HT-29 (cell line): ENCODE results near the gene SIX1. TPM values are rescaled to one million over a fixed set of nuclear protein-coding genes. Genes with fewer than 3 reads are reported as not detected.
A peak's percentile ranks its signal among the peaks of the same experiment; 100 is the strongest.

ENCODE experiments used
- DNase-seq: peaks from one replicate; pipeline ENCODE4 v3.0.0-alpha.2; 2015; ENCODE audit warnings: low spot score
- total RNA-seq: library from RNA; depleted of rRNA; stranded (reverse); fragments of >200 nt; shearing (Covaris generic); gene quantifications from 2 replicates; pipeline ENCODE4 v1.2.3, GENCODE V29; 2014; rRNA removed

The SIX1 gene
- total RNA-seq = 0.05 TPM in 1 of 2 replicates, not detected in the other

DNA sequence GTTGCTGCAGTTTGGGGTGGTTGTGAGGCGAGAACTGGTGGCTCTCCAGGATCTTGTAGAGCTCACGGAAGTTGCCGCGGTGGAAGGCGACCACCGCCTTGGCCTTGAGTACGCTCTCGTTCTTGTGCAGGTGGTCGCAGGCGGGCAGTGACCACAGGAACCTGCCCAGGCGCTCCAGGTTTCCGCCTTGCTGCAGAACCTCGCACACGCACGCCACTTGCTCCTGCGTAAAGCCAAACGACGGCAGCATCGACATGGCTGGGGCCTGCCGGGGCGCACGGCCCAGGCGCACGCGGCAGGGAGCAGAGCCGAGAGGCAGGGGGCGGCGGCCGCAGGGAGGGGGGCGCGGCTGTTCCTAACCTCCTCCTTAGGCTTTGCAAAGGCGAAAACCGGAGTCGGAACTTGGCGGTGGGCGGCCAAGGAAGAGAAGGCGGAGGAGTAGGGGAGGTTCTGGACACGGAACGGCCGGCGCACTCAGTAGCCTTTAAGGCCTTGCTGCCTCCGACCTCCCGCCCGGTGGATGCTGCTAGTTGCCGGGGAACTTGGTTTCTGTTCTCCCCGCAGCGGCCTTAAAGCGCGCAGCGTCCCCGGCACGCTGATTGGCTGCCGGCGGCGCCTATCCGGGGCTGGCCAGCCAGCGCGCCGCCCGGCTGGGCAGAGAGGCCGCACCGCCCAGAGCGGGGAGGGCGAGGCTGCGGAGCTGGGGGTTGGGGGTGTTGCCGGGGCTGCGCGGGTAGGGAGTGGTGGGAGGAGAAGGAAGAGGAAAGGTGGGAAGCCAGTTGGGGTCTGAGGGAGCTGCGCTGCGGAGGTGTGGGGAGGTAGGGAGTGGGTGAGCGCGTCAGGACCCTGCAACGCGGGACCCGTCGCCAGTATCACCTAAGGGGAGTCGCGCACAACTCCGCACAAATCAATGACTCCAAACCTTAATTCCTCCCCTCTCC, at the start of gene SIX1:
SIX1 (minus strand) TSS at position 544 of the 941 bp plus-strand sequence; CDS start at position 256, 288 bp downstream.
- DNase-seq = no peak

GRCh38 chr14:60695327-60695726, 46.0 kb upstream of the SIX1 start:
- no peak for DNase-seq

DNA sequence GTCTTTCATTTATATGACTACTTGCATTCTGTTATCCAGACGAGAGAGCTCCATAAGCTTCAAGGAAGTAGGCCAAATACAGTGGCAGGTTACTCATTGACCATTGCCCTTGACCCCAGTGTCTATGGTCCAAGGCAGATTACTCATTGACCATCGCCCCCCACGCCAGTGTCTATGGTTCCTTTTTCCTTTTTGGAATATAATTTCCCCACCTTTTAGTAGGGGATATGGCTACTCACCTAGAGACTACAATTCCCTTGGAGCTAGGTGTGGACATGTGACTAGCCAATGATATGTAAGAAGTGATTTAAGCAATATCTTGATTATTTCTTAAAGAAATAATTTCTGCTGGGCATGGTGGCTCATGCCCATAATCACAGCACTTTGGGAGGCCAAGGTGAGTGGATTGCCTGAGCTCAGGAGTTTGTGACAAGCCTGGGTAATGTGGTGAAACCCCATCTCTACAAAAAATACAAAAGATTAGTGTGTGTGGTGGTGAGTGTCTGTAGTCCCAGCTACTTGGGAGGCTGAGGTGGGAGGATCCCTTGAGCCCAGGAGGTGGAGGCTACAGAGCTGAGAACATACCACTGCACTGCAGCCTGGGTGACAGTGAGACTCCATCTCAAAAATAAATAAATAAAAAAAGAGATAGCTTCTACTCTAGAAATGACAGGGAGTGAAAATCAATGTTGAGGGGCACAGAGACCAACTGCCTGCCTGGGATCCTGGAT, 42.3 kb upstream of the SIX1 start:
- DNase-seq = no peak

DNA sequence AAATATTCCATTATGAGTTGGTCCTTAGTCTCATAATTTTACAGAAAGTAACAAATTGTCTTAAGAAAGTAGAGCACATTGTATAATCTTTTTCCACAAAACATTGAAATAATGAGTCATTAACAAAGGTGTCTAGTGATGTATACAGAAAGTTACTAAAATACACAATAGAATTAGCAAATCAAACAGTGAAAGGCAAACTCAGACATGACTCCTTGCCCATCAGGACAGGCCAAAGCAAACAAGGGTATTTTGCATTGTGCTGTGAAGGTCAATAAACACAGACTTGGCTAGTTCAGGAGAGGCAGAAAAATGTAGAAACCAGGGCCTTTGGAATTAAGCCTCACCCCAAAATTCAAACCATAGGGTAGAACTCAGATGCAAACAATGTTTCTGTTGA, 37.6 kb upstream of the SIX1 start:
- DNase-seq = no peak

GRCh38 chr14:60684203-60684602, 34.9 kb upstream of the SIX1 start:
- no peak for DNase-seq

GRCh38 chr14:60681271-60681670, 32.0 kb upstream of the SIX1 start:
- no peak for DNase-seq

GRCh38 chr14:60680511-60680910, 31.2 kb upstream of the SIX1 start:
- no peak for DNase-seq

DNA sequence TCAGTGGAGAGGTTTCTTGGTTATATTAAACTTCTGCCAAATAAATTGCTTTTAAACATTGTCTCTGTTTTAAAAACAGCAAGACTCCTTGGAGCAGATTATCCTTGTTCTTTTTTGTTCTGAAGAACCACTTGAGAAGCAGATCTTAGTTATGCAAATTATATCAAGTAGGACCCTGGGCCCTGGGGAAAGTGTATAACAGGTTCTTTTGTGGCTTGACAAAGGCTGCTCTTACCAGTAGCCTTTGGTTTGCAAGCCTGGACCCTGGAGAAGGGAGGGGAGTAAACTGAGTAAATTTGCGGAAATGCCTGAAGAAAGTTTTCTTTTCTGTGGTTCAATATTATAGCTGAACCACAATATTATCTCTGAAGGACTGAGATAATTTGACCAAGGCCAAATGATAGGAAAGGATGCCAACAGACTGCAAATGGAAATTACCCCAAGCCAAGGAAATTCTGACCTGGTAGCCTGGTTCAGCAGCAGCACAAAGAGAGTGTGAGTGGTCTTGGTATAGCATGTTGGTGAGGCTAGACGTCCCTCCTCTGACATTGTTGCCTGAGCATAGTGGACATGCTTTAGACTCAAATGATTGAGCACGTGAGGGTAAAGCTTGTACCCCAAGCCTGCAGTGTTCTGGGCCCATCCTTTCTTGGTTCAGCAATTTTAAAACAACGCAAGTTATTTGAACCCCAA, 30.4 kb upstream of the SIX1 start:
- DNase-seq = no peak

DNA sequence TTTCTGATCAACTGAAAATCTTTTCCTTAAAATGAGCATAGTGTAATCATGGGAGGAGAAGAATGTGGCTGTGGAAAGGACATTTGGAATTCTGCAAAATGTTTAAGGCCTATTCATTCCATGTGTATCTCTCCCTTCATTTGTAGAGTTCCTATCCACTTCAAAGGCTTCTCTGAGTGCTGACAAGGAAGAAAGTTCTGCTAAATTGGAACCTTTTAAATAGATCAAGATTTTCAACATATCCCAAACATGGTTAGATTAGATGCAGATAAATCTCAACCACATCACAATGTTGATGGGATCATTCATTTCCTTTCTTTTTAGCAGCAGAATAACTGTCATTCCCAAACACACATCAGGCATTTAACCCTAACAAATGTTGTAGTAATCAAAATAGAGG, 28.4 kb upstream of the SIX1 start:
- DNase-seq = no peak

DNA sequence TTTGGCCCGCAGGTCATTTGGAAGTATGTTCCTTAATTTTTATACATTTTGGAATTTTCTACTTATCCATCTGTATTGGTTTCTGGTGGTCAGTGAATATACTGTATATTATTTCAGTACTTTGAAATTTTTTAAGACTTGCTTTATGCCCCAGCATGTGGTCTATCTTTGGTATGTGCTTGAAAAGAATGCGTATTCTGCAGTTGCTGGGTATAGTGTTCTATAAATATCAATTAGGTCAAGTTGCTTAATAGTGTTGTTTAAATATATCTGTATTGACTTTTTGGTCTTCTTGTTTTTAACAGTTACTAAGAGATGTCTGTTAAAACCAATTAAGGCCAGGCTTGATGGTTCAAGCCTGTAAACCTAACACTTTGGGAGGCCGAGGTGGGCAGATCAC, 21.7 kb upstream of the SIX1 start:
- DNase-seq = no peak

- DNase-seq = no peak
These were observed 19.3 kb upstream of the SIX1 start for GRCh38 chr14:60668431-60669112.

GRCh38 chr14:60665177-60665550, 15.9 kb upstream of the SIX1 start:
- no peak for DNase-seq

GRCh38 chr14:60662982-60663381, 13.7 kb upstream of the SIX1 start:
- DNase-seq = no peak

DNA sequence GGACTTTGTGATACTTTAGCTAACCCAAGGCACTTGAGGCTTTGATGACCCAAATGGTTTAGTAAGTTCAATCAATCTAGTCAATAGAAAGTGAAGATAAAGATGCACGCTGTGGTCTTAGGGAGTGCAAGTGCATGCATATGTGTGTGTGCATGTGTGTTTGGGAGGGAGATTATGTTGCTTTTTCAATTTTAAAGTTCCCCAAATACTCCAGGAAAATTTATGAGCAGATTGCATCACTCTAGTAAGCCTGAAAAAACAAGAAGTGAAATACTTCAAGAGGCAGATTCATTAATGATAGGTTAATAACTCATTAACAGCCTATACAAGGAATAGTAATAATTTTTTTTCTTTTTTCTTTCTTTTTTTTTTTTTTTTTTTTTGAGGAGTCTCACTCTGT, 12.4 kb upstream of the SIX1 start:
- no peak for DNase-seq

DNA sequence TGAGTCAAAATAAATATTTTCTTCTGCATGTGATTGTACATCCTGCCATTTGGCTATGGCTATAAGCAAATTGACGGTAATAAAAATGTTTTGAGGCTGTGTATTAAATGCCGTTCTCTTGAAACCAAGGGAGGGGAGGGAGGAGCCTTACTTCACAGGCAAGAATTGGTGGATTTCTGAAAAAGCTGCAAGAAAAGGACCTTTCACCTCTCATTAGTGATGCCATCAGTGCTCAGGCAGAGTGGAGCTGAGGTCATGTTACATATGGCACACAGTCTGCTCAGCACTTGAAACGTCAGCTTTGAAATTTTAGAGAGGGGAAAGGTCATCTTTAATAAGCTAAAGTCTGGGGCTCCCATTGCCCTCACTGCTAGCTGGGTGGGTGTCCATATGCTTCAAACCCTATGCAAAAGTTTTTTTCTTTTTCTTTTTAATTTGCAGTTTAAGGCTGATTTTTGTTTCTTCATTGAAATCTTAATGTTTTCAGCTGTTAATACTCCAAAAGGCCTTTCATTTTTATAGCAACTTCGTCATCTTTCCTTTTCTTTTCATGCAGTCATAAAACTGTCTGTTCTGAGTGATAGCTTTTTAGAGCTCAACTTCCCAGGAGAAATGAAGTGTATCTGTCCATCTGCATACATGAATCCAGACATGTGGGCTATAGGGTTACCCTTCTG, 9.8 kb upstream of the SIX1 start:
- no peak for DNase-seq

GRCh38 chr14:60658211-60658690, 9.0 kb upstream of the SIX1 start:
- no peak for DNase-seq

DNA sequence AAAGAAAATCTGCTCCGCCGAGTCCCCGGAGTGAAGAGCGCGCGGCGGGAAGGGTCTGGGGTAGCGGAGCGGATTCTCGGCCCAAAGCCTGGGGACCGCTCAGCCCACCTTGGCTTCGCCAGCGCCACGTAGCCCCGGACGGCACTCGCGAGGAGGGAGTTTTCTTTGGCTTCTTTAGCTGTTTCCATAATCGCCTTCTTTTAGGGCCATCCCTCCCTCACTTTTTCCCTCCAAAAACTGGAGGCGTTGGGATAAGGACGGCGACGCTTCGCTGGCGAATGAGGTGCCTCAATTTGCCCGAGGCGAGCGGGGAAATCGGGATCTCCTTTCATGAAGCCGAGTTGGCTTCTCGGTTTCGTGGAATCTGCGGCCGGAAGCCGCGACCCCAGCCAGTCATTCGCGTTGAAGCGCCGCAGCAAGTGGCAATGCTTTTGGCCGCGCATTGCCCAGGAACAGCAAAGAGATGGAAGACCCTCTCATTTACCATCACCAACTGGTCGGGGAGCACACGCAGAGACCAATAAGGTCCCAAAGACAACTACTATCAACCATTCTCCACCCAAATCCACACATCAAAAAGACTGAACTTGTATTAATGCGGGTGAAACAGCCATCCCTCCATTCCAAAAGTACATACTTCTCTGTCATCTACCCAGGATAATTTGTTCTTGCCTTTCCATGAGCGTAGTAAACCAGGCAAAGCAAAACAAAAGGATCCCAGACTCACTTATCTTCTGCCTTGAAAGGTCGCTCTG, 8.4 kb upstream of the SIX1 start:
- no peak for DNase-seq

DNA sequence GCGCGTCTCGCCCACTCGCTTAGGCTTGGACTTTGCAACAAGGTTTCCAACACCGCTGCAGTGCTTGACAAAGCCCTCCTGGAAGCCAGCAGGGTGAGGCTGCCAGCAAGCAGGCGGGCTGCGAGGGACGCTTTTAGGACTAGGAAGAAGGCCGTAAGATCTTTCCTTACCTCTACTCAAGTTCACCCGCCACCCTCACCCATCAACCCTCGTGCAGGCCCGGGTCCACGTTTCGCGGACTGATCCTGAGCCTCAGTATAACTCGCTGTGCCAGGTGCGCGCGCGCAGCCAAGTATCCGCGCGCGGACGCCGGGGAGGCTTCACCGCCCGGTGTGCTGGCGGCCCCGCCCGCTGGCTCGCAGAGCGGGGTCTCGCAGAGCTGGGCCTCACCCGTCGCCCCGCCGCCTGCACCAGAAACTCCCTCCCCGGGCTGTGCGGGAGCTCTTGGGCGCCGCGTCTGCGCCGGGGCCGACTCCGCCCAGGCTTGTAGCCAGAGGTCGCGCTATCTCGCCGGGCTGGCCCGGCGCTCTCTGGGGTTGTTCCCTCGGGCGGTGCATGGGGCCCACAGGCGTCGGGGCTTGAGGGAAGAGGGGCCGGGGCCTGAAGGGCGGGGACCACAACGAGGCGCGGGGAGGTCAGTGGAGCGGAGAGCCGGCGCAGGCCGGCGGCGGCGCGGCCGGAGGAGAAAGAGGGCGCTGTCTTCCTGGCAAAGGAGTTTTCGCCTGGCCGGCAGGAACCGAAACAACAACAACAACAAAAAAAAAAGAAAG, 7.6 kb upstream of the SIX1 start:
- peak; percentile 41 for DNase-seq
